GM12864 (cell line): ENCODE measurements around the gene LGALS7B.
"Not testable (repeated sequence)": the region's sequence is repeated elsewhere in the genome, so short reads cannot be mapped to it uniquely, and the experiment has no call there.

Experiments
- DNase-seq: peaks from one replicate; pipeline ENCODE4 v3.0.0-alpha.2; 2011; ENCODE audit warnings: low read depth
- H3K4me3 ChIP-seq: 2 replicates; pipeline ENCODE4 v1.5.1; 2011; ENCODE audit warnings: mild to moderate bottlenecking, low read depth, low read length, control low read depth
- CTCF ChIP-seq: IDR thresholded peaks from 2 replicates; pipeline ENCODE4 v1.5.1; 2011; ENCODE audit warnings: low read depth, mild to moderate bottlenecking, moderate library complexity, low read length, control low read depth, inconsistent platforms; ENCODE audit errors: missing control alignments

Gene LGALS7B

GRCh38 chr19:38813323-38813722 is 24.3 kb downstream of the LGALS7B start:
- no peak overlapping the region for H3K4me3 ChIP-seq
- TF ChIP-seq CTCF = no peak
- no peak for DNase-seq

GRCh38 chr19:38813932-38814331 is 24.9 kb downstream of the LGALS7B start:
- not testable (repeated sequence) for DNase-seq

GRCh38 chr19:38815059-38816001 is 26.3 kb downstream of the LGALS7B start:
- no peak for DNase-seq
- H3K4me3 ChIP-seq = no peak overlapping the region
- no peak for TF ChIP-seq CTCF

More at GRCh38 chr19:38813932-38814331, 24.9 kb downstream of the LGALS7B start:
- not testable (repeated sequence) for H3K4me3 ChIP-seq

- DNase-seq = no peak
- no peak overlapping the region for H3K4me3 ChIP-seq
- TF ChIP-seq CTCF = no peak
These were observed 27.2 kb downstream of the LGALS7B start for GRCh38 chr19:38816131-38816750.

GRCh38 chr19:38817081-38817480 is 28.1 kb downstream of the LGALS7B start:
- DNase-seq = no peak
- no peak overlapping the region for H3K4me3 ChIP-seq
- TF ChIP-seq CTCF = no peak

- no peak for TF ChIP-seq CTCF
- H3K4me3 ChIP-seq = no peak overlapping the region
- no peak for DNase-seq
These were observed 30.4 kb downstream of the LGALS7B start for GRCh38 chr19:38819231-38819920.

- DNase-seq, H3K4me3 ChIP-seq: not testable (repeated sequence)
These were observed 32.3 kb downstream of the LGALS7B start for GRCh38 chr19:38821230-38821825.

GRCh38 chr19:38825936-38826335 is 36.9 kb downstream of the LGALS7B start:
- H3K4me3 ChIP-seq, DNase-seq: not testable (repeated sequence)
